Upper lobe of left lung (tissue), 6 donors: Measurements from ENCODE around the gene CLDN7. TPM values are rescaled to one million over a fixed set of nuclear protein-coding genes. Genes with fewer than 3 reads are reported as not detected.

Experiments
- ATAC-seq, 2 donors: fragments of 200-7000 bp; cut with Tn5 transposase; one replicate each; pipeline ENCODE4 v1.9.1; 2022; ENCODE audit warnings: mild to moderate bottlenecking in 2 of 2, moderate library complexity in 2 of 2; ENCODE audit not compliant: low FRiP score in 2 of 2
- DNase-seq, 2 donors: peaks; one replicate each; pipeline ENCODE4 v3.0.0-alpha.2; 2019 to 2020
- H3K27ac ChIP-seq, 4 donors: fragments of 200-600 bp; sonication (generic); one replicate each; pipeline ENCODE4 v1.5.1; 2016 to 2019
- H3K27me3 ChIP-seq, 4 donors: fragments of 200-600 bp; sonication (generic); one replicate each; pipeline ENCODE4 v1.5.1; 2017 to 2019
- H3K36me3 ChIP-seq, 4 donors: fragments of 200-600 bp; sonication (generic); one replicate each; pipeline ENCODE4 v1.5.1; 2016 to 2019
- H3K4me1 ChIP-seq, 4 donors: fragments of 200-600 bp; sonication (generic); one replicate each; pipeline ENCODE4 v1.5.1; 2018 to 2019
- H3K4me3 ChIP-seq, 4 donors: fragments of 200-600 bp; sonication (generic); one replicate each; pipeline ENCODE4 v1.5.1; 2017 to 2019; ENCODE audit warnings: mild to moderate bottlenecking in 2 of 4, moderate library complexity in 1 of 4
- H3K9me3 ChIP-seq, 4 donors: fragments of 200-600 bp; sonication (generic); one replicate each; pipeline ENCODE4 v1.5.1; 2018 to 2019
- EP300 ChIP-seq, 4 donors: sonication (generic); formaldehyde crosslinking; IDR thresholded peaks; one replicate each; pipeline ENCODE4 v1.5.1; 2017; ENCODE audit warnings: antibody characterized with exemption in 4 of 4, control low read depth in 2 of 4
- POLR2A ChIP-seq, 4 donors: fragments of 450-650 bp; IDR thresholded peaks; one replicate each; pipeline ENCODE4 v1.5.1; 2016 to 2017; ENCODE audit warnings: antibody characterized with exemption in 4 of 4, mild to moderate bottlenecking in 2 of 4
- POLR2AphosphoS5 ChIP-seq, 2 donors: sonication (generic); formaldehyde crosslinking; IDR thresholded peaks; one replicate each; pipeline ENCODE4 v1.5.1; 2017; ENCODE audit warnings: antibody characterized with exemption in 2 of 2
- WGBS, 2 donors: methylation state at CpG; one replicate each; pipeline ENCODE4 v1.1.5; 2017 to 2018; 5-methylcytosine and 5-hydroxymethylcytosine counted together
- total RNA-seq, 6 donors: library from RNA; depleted of rRNA in 4 of 6; stranded (reverse); fragments of >200 nt in 4 of 6; gene quantifications; one replicate each; pipeline versions ENCODE4 v1.1.0 to v1.2.1, GENCODE V29; 2016 to 2021
- TF ChIP-seq, protein P1 (sequence below), 6 experiments: fragments of 450-650 bp in 4 of 6; fragments of 200-600 bp in 2 of 6; sonication (generic) in 2 of 6; IDR thresholded peaks; one replicate each; pipeline ENCODE4 v1.5.1; 2016 to 2019; ENCODE audit warnings: antibody characterized with exemption in 6 of 6
- donor health status: DM: no; HTN: no; CAD: no; lungs with moderate emphysema.
- donor health status: DM: no; HTN: yes; CAD: no; lungs with severe emphysema.

The CLDN7 gene
- total RNA-seq, 6 donors from 2014 or later: 57.6 to 201 (median 137) TPM

DNA sequence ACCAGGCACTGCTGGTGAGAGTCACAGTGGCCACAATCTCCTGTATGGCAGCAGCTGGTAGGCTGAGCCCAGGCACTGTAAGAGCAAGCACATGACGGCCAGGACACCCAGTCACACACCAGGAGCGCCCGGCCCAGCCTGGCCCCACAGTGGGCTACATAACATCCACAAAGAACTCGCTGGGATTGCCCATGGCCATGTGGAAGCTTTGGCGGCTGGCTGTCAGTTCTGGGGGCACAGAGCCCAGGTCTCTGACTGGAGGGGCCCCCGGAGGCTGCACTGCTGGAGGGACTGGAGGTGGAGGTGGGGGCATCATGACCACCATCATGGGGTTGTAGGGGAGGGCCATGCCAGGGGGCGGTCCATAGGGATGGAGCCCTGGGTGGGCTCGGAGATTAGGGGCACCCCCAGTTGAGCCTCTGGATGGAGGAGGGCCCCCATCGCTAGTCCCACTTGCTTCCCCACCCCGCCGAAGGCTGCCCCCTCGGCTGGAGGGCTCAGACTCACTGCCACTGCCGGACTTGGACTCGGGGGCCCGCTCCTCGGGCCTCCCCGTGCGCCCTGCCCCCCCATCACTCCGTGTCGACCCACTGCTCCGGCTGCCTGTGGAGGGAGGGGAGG lies 36.5 kb downstream of the CLDN7 start:
- Histone ChIP-seq H3K27ac (no peak overlapping the region), H3K4me1 (peaks cover 9 to 18% (median 11%) of the 10 kb centered on the region in 4 donors), H3K27me3 (no peaks in the 10 kb centered on the region), H3K4me3 (no peak overlapping the region), H3K9me3 (no peaks in the 10 kb centered on the region), H3K36me3 (peaks cover 20 to 97% (median 81%) of the 10 kb centered on the region in 4 donors)
- ATAC-seq: no peak
- WGBS, 2 donors: 68 to 90% methylated on average over 3 to 21 of the region's 21 CpGs
- TF ChIP-seq POLR2A (IDR thresholded peaks at IDR 0.05) (no peak), EP300 (IDR thresholded peaks at IDR 0.05) (no peak), POLR2AphosphoS5 (IDR thresholded peaks at IDR 0.05) (no peak)
- TF ChIP-seq, protein P1, sequence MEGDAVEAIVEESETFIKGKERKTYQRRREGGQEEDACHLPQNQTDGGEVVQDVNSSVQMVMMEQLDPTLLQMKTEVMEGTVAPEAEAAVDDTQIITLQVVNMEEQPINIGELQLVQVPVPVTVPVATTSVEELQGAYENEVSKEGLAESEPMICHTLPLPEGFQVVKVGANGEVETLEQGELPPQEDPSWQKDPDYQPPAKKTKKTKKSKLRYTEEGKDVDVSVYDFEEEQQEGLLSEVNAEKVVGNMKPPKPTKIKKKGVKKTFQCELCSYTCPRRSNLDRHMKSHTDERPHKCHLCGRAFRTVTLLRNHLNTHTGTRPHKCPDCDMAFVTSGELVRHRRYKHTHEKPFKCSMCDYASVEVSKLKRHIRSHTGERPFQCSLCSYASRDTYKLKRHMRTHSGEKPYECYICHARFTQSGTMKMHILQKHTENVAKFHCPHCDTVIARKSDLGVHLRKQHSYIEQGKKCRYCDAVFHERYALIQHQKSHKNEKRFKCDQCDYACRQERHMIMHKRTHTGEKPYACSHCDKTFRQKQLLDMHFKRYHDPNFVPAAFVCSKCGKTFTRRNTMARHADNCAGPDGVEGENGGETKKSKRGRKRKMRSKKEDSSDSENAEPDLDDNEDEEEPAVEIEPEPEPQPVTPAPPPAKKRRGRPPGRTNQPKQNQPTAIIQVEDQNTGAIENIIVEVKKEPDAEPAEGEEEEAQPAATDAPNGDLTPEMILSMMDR (IDR thresholded peaks at IDR 0.05): no peak
- peak in 1 of 2 donors; percentile 80 for DNase-seq

DNA sequence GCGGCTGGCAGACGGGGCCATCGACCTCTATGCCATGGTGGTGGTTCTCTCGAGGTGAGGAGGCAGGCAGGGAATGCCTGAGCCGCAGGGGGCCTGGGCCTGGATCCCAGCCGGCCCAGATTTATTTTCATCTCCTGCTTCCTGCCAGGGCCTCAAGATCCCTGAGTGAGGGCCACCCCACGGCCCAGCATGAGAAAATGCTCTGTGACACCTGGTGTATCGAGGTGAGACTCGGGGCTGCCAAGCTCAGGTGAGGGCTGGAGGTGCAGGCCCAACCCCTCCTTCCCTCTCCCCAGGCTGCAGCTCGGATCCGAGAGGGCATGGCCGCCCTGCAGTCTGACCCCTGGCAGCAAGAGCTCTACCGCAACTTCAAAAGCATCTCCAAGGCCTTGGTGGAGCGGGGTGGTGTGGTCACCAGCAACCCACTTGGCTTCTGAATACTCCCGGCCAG lies 37.6 kb downstream of the CLDN7 start:
- no peaks in the 10 kb centered on the region for H3K27me3 ChIP-seq
- TF ChIP-seq POLR2A (IDR thresholded peaks at IDR 0.05) (no peak), POLR2AphosphoS5 (IDR thresholded peaks at IDR 0.05) (no peak), EP300 (IDR thresholded peaks at IDR 0.05) (no peak)
- TF ChIP-seq, protein P1 (IDR thresholded peaks at IDR 0.05): no peak
- peak in 1 of 2 donors; percentile 53 for DNase-seq
- H3K4me3 ChIP-seq: no peak overlapping the region
- 60 to 88% methylated on average over 1 to 15 of the region's 15 CpGs for WGBS, 2 donors
- no peak for ATAC-seq
- H3K9me3 ChIP-seq: no peaks in the 10 kb centered on the region
- H3K4me1 ChIP-seq: peaks cover 13 to 23% (median 17%) of the 10 kb centered on the region in 4 donors
- no peak overlapping the region for H3K27ac ChIP-seq
- peaks cover 15 to 88% (median 74%) of the 10 kb centered on the region in 4 donors for H3K36me3 ChIP-seq

DNA sequence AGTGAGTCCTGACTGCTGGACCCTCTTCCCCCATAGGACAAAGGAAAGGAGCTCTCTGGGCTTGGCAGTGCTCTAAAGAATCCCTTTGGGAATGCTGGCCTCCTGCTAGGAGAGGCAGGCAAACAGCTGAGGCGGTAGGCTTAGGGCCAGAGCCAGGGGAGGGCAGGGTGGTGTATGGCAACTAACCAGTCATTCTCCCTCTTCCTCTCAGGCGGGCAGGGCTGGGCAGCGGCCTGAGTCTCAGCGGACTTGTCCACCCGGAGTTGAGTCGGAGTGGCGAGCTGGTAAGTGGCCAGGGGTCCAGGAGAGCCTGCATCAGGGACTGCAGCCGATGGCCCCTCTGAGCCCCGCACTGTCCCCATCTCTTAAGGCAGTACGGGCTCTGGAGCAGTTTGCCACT lies 38.2 kb downstream of the CLDN7 start:
- TF ChIP-seq POLR2AphosphoS5 (IDR thresholded peaks at IDR 0.05) (no peak), POLR2A (IDR thresholded peaks at IDR 0.05) (no peak), EP300 (IDR thresholded peaks at IDR 0.05) (no peak)
- TF ChIP-seq, protein P1 (IDR thresholded peaks at IDR 0.05): no peak
- Histone ChIP-seq H3K36me3 (peaks cover 11 to 82% (median 69%) of the 10 kb centered on the region in 4 donors), H3K9me3 (no peaks in the 10 kb centered on the region), H3K4me1 (peaks cover 16 to 28% (median 21%) of the 10 kb centered on the region in 4 donors), H3K4me3 (no peak overlapping the region), H3K27me3 (no peaks in the 10 kb centered on the region), H3K27ac (no peak overlapping the region)
- ATAC-seq (no peak), DNase-seq (peak in 1 of 2 donors; percentile 56)
- 87% methylated on average over 10 of the region's 10 CpGs; no CpG with 5 or more reads in 1 of the 2 donors for WGBS, 2 donors

DNA sequence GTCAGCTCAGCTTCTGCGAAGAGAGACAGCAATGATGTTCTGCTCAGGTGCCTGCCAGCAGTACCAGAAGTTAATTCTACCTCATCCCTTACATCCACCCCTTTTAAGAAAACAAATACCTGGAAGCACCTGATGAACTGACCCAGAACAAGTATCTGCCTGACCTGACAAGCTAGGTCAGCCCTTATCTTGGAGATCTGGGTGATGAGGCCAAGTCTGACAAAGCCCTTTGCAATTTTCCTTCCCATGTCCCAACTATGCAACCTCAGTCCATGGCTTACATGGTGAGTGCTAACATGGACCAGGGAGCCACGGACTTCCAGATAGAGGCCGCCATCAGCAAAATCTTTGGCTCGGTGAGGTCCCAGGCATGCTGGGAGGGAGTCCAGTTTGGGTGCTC lies 38.9 kb downstream of the CLDN7 start:
- Histone ChIP-seq H3K4me1 (peaks cover 22 to 35% (median 26%) of the 10 kb centered on the region in 4 donors), H3K9me3 (no peaks in the 10 kb centered on the region), H3K27me3 (no peaks in the 10 kb centered on the region), H3K36me3 (peaks cover 11 to 75% (median 66%) of the 10 kb centered on the region in 4 donors), H3K4me3 (no peak overlapping the region), H3K27ac (no peak overlapping the region)
- DNase-seq: no peak
- no peak for ATAC-seq
- TF ChIP-seq POLR2AphosphoS5 (IDR thresholded peaks at IDR 0.05) (no peak), POLR2A (IDR thresholded peaks at IDR 0.05) (no peak), EP300 (IDR thresholded peaks at IDR 0.05) (no peak)
- TF ChIP-seq, protein P1 (IDR thresholded peaks at IDR 0.05): no peak
- 68 to 88% methylated on average over 4 of the region's 4 CpGs for WGBS, 2 donors

DNA sequence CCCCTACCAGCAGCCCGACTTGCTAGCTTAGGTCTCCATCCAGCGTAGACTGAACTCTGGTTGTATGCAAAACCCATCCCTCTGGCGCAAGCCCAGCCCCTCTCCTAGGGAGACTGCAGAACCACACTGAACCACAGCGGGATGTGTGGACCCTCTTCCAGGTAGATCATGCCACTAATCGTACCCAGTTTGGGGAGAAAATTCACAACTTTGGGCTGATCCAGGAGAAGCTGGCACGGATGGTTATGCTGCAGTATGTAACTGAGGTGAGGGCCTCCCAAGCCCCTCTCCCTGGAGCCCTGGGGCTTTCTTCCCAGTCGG lies 39.3 kb downstream of the CLDN7 start:
- WGBS, 2 donors: 53 to 85% methylated on average over 2 to 7 of the region's 7 CpGs

More for the DNA sequence above, 39.3 kb downstream of the CLDN7 start:
- no peak for ATAC-seq
- Histone ChIP-seq H3K36me3 (peaks cover 11 to 70% (median 64%) of the 10 kb centered on the region in 4 donors), H3K4me1 (peaks cover 26 to 39% (median 30%) of the 10 kb centered on the region in 4 donors), H3K27ac (no peak overlapping the region), H3K9me3 (no peaks in the 10 kb centered on the region), H3K4me3 (no peak overlapping the region), H3K27me3 (no peaks in the 10 kb centered on the region)
- TF ChIP-seq, protein P1 (IDR thresholded peaks at IDR 0.05): no peak
- TF ChIP-seq POLR2A (IDR thresholded peaks at IDR 0.05) (no peak), EP300 (IDR thresholded peaks at IDR 0.05) (no peak), POLR2AphosphoS5 (IDR thresholded peaks at IDR 0.05) (no peak)
- DNase-seq: no peak
